Measurements from ENCODE around the gene ULK3. TPM values are rescaled to one million over a fixed set of nuclear protein-coding genes. Genes with fewer than 3 reads are reported as not detected.

Gene ULK3
- total RNA-seq, 1 donor from 2014 or later = 75.9 TPM

DNA sequence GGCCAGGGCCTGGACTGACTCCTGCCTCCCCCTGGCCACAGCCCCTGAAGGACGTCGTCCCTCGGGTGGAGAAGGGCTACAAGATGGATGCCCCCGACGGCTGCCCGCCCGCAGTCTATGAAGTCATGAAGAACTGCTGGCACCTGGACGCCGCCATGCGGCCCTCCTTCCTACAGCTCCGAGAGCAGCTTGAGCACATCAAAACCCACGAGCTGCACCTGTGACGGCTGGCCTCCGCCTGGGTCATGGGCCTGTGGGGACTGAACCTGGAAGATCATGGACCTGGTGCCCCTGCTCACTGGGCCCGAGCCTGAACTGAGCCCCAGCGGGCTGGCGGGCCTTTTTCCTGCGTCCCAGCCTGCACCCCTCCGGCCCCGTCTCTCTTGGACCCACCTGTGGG, 40.7 kb downstream of the ULK3 start:
- intact Hi-C loops (cut with DNase I) = no loop called here
- Histone ChIP-seq H3K27ac (no peak overlapping the region), H3K4me1 (peaks cover 24% of the 10 kb centered on the region), H3K27me3 (no peaks in the 10 kb centered on the region), H3K4me3 (no peak overlapping the region), H3K36me3 (peaks cover 0 to 42% of the 10 kb centered on the region in 2 donors), H3K9me3 (no peaks in the 10 kb centered on the region)
- TF ChIP-seq, protein P1, sequence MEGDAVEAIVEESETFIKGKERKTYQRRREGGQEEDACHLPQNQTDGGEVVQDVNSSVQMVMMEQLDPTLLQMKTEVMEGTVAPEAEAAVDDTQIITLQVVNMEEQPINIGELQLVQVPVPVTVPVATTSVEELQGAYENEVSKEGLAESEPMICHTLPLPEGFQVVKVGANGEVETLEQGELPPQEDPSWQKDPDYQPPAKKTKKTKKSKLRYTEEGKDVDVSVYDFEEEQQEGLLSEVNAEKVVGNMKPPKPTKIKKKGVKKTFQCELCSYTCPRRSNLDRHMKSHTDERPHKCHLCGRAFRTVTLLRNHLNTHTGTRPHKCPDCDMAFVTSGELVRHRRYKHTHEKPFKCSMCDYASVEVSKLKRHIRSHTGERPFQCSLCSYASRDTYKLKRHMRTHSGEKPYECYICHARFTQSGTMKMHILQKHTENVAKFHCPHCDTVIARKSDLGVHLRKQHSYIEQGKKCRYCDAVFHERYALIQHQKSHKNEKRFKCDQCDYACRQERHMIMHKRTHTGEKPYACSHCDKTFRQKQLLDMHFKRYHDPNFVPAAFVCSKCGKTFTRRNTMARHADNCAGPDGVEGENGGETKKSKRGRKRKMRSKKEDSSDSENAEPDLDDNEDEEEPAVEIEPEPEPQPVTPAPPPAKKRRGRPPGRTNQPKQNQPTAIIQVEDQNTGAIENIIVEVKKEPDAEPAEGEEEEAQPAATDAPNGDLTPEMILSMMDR (IDR thresholded peaks at IDR 0.05) = no peak
- TF ChIP-seq POLR2A (IDR thresholded peaks at IDR 0.05) (no peak), POLR2AphosphoS5 (IDR thresholded peaks at IDR 0.05; ENCODE audit: insufficient read depth in 1 of 2, low read depth in 1 of 2) (no peak)
- DNase-seq (ENCODE audit: extremely low spot score in 2 of 2) = no peak

DNA sequence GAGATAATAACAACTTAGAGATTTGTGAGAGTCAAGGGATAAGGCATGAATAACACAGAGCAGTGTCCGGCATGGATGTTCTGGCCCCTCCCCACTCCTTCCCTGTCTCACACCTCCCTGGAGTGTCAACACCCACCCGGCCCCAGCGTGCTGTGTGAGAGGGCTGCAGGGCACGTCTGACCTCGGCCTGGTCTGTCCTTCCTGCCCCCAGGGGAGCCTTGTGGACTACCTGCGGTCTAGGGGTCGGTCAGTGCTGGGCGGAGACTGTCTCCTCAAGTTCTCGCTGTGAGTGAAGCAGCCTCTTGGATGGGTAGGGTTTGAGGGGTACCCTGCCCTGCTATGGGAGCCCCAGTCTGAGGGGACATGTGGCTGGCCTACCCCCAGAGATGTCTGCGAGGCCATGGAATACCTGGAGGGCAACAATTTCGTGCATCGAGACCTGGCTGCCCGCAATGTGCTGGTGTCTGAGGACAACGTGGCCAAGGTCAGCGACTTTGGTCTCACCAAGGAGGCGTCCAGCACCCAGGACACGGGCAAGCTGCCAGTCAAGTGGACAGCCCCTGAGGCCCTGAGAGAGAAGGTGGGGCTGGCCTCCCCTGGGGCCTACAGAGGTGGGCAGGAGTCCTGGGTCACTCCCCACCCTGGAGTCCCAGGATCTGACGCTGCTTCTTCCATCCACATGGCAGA, 41.5 kb downstream of the ULK3 start:
- Histone ChIP-seq H3K4me3 (no peak overlapping the region), H3K4me1 (peaks cover 24% of the 10 kb centered on the region), H3K27ac (no peak overlapping the region), H3K36me3 (peaks cover 0 to 42% of the 10 kb centered on the region in 2 donors), H3K27me3 (no peaks in the 10 kb centered on the region), H3K9me3 (no peaks in the 10 kb centered on the region)
- TF ChIP-seq POLR2AphosphoS5 (IDR thresholded peaks at IDR 0.05; ENCODE audit: insufficient read depth in 1 of 2, low read depth in 1 of 2) (no peak), POLR2A (IDR thresholded peaks at IDR 0.05) (no peak)
- TF ChIP-seq, protein P1 (IDR thresholded peaks at IDR 0.05) = no peak
- DNase-seq (ENCODE audit: extremely low spot score in 2 of 2) = no peak
- intact Hi-C loops (cut with DNase I) = no loop called here

DNA sequence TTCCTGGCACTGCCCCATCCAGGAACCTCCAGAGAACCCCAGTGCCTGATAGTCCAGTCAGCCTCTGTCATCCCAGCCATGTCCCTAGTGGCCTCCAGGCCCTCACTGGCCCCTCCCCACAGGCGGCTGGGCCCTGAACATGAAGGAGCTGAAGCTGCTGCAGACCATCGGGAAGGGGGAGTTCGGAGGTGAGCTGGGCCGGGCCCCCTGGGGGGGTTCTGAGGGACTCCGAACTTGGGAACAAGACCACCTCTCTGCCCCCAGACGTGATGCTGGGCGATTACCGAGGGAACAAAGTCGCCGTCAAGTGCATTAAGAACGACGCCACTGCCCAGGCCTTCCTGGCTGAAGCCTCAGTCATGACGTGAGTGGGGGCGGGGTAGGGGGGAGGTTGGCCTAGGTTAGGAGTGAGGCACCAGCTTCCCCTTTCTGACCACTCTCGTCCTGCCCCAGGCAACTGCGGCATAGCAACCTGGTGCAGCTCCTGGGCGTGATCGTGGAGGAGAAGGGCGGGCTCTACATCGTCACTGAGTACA, 42.3 kb downstream of the ULK3 start:
- H3K4me3 ChIP-seq = no peak overlapping the region
- H3K9me3 ChIP-seq = no peaks in the 10 kb centered on the region
- no peak overlapping the region for H3K27ac ChIP-seq
- TF ChIP-seq POLR2AphosphoS5 (IDR thresholded peaks at IDR 0.05; ENCODE audit: insufficient read depth in 1 of 2, low read depth in 1 of 2) (no peak), POLR2A (IDR thresholded peaks at IDR 0.05) (no peak)
- TF ChIP-seq, protein P1 (IDR thresholded peaks at IDR 0.05) = no peak
- H3K27me3 ChIP-seq = no peaks in the 10 kb centered on the region
- peaks cover 0 to 42% of the 10 kb centered on the region in 2 donors for H3K36me3 ChIP-seq
- intact Hi-C loops (cut with DNase I) = no loop called here
- DNase-seq (ENCODE audit: extremely low spot score in 2 of 2) = no peak
- peaks cover 24% of the 10 kb centered on the region for H3K4me1 ChIP-seq

DNA sequence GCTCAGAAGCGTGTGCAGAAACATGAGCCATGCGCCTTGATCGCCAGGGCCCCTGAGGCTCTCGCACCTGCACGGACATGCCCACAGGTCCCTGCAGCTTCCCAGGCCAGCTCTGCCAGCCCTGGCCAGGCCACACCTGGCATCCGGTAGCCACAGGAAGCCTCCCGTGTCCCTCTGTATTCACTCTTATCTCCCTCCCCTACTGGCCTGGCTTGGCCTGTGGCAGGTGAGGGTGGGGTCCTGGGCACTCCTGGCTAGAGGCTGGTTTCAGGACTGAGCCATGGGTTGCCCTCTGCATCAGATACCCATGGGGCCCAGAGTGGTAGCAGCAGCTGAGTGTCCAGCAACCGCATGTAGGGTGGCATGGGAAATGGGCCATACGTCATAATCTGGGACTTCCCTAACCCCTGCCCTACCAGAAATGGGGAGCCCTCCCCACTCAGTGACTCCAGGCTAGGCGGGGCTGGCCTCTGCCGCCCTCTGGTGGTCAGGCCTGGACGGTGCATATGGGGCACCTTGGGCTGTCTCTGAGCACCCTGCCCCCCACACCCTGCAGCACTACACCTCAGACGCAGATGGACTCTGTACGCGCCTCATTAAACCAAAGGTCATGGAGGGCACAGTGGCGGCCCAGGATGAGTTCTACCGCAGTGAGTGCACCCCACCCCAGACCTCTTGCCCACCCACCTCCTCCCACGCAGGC, 42.9 kb downstream of the ULK3 start:
- peaks cover 0 to 42% of the 10 kb centered on the region in 2 donors for H3K36me3 ChIP-seq
- intact Hi-C loops (cut with DNase I) = no loop called here
- H3K9me3 ChIP-seq = no peaks in the 10 kb centered on the region
- H3K4me1 ChIP-seq = peaks cover 29% of the 10 kb centered on the region
- no peak overlapping the region for H3K4me3 ChIP-seq
- H3K27me3 ChIP-seq = no peaks in the 10 kb centered on the region
- H3K27ac ChIP-seq = peak overlapping the region; percentile 54
- no peak for DNase-seq (ENCODE audit: extremely low spot score in 2 of 2)
- TF ChIP-seq, protein P1 (IDR thresholded peaks at IDR 0.05) = peak; percentile 69 to 95 (median 90)
- peak in 1 of 2 donors; percentile 24 for TF ChIP-seq POLR2AphosphoS5 (IDR thresholded peaks at IDR 0.05; ENCODE audit: insufficient read depth in 1 of 2, low read depth in 1 of 2)
- TF ChIP-seq POLR2A (IDR thresholded peaks at IDR 0.05) = no peak

Measured in vagina (tissue), 2 donors.